ENCODE data around the gene LAIR2. TPM values are rescaled to one million over a fixed set of nuclear protein-coding genes. Genes with fewer than 3 reads are reported as not detected.

Gene LAIR2
- total and polyA plus RNA-seq, 10 of the 15 experiments (the other 5 are each of a cell fraction or from before 2014, with no cell fraction given), result not detected

DNA sequence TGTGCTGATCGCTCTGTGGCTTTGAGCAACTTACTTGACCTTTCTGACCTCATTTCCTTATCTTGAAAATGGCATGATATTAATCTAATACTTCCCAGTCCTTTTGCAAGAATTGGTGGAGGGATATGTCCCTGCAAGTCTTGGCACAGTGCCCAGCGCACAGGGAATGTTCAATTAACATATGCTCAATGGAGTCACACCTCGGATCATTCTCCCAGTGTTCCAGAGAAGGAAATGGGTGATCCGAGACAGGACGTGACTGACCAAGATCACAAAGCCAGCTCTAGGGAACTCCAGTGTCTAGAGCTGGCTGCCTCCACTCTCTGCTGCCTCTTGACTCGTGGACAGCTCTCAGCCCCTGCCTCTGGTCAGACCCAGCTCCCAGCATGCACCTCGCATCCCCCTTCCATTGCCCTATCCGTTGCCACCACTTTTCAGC lies 33.1 kb upstream of the LAIR2 start:
- H3K27me3 ChIP-seq (replicated peaks in 1 of 2; ENCODE audit: control insufficient read depth in 2 of 2, insufficient read depth in 2 of 2, low read length in 1 of 2), result peaks cover 0 to 3% of the 10 kb centered on the region in 2 experiments; a peak in 2 of 4 replicates
- no peak overlapping the region for H3K9ac ChIP-seq (ENCODE audit: control insufficient read depth, insufficient read depth, low read length)
- CTCF ChIA-PET, result interaction anchor here (1.4 to 1.5 kb wide), 2 partner anchors 10 to 12 kb away, joined by 5 to 10 read pairs; no protein-coding TSS in a partner anchor
- FAIRE-seq (no peak), ATAC-seq (no peak), DNase-seq (ENCODE audit: low read depth, low spot score) (no peak)
- H4K20me1 ChIP-seq (ENCODE audit: control insufficient read depth, insufficient read depth), result no peaks in the 10 kb centered on the region
- 49% methylated on average over 8 of the region's 8 CpGs for WGBS (ENCODE audit: insufficient coverage, insufficient replicate concordance, low lambda C conversion rate, missing lambda C conversion rate)
- no peaks in the 10 kb centered on the region for H3K79me2 ChIP-seq (ENCODE audit: control insufficient read depth, insufficient read depth, low read length)
- no peaks in the 10 kb centered on the region for H3K36me3 ChIP-seq (ENCODE audit: control insufficient read depth in 2 of 2, insufficient read depth in 2 of 2, low read length in 1 of 2)
- H3K4me3 ChIP-seq, result no peak overlapping the region
- RAD21 ChIA-PET (ENCODE audit: unreplicated experiment), result no interaction called here
- POLR2A ChIA-PET, result interaction anchor here (1.0 kb wide), 1 partner anchor 21 kb away, joined by 5 read pairs; the partner anchor contains the start of gene LENG8
- peak; percentile 60 for TF ChIP-seq NR2F1 (conservative IDR thresholded peaks at IDR 0.05)
- TF ChIP-seq, protein P1, sequence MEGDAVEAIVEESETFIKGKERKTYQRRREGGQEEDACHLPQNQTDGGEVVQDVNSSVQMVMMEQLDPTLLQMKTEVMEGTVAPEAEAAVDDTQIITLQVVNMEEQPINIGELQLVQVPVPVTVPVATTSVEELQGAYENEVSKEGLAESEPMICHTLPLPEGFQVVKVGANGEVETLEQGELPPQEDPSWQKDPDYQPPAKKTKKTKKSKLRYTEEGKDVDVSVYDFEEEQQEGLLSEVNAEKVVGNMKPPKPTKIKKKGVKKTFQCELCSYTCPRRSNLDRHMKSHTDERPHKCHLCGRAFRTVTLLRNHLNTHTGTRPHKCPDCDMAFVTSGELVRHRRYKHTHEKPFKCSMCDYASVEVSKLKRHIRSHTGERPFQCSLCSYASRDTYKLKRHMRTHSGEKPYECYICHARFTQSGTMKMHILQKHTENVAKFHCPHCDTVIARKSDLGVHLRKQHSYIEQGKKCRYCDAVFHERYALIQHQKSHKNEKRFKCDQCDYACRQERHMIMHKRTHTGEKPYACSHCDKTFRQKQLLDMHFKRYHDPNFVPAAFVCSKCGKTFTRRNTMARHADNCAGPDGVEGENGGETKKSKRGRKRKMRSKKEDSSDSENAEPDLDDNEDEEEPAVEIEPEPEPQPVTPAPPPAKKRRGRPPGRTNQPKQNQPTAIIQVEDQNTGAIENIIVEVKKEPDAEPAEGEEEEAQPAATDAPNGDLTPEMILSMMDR (IDR thresholded peaks at IDR 0.05 in 2 of 3, conservative IDR thresholded peaks at IDR 0.05 in 1 of 3; ENCODE audit: control insufficient read depth in 2 of 3, extremely low read depth in 1 of 3, insufficient read depth in 1 of 3, low read depth in 3 of 3, low read length in 3 of 3), result no peak
- TF ChIP-seq NRF1 (conservative IDR thresholded peaks at IDR 0.05; ENCODE audit: low read depth, low read length), result no peak
- TF ChIP-seq HDAC2 (IDR thresholded peaks at IDR 0.05), result no peak
- no peak for TF ChIP-seq ASH2L (IDR thresholded peaks at IDR 0.05; ENCODE audit: borderline replicate concordance, low read depth)
- TF ChIP-seq MTA3 (IDR thresholded peaks at IDR 0.05; ENCODE audit: borderline replicate concordance, low read length), result no peak
- BruUV-seq (replicated peaks), result no TSS peak
- no peak overlapping the region for H2AFZ ChIP-seq (ENCODE audit: control insufficient read depth, low read depth, low read length)
- in situ Hi-C loops (cut with MboI) (loop anchor here (10.0 kb wide), 1 partner anchor 1185 kb away; the partner anchor contains the start of gene U2AF2), intact Hi-C loops (cut with micrococcal nuclease; ENCODE audit: unreplicated experiment) (no loop called here)
- H3K4me2 ChIP-seq (ENCODE audit: control insufficient read depth, insufficient read depth), result no peak overlapping the region
- no peaks in the 10 kb centered on the region for H3K9me3 ChIP-seq (replicated peaks; ENCODE audit: control insufficient read depth, insufficient read depth, low read length)
- SMC1A ChIA-PET (ENCODE audit: uncharacterized antibody, unreplicated experiment), result interaction anchor here (0.6 to 1.0 kb wide), 2 partner anchors 178 to 1207 kb away, joined by 3 read pairs; no protein-coding TSS in a partner anchor
- no peak overlapping the region for H3K27ac ChIP-seq (ENCODE audit: control insufficient read depth, insufficient read depth)
- peaks cover 3% of the 10 kb centered on the region for H3K4me1 ChIP-seq (ENCODE audit: control insufficient read depth, insufficient read depth, low read length)
